OCI-LY7 (cell line): ENCODE data around the gene RPL39L. TPM values are rescaled to one million over a fixed set of nuclear protein-coding genes. Genes with fewer than 3 reads are reported as not detected.
A peak's percentile ranks its signal among the peaks of the same experiment; 100 is the strongest.

Experiments used
- BruUV-seq: library from RNA; stranded (reverse); fragments of 400-500 nt; replicated peaks from 2 replicates; lab custom pipeline; 2021; lab: Mats Ljungman, UMichigan
- CTCF ChIA-PET: fragments of 300-600 bp; sonication (Branson Sonifier 250); formaldehyde crosslinking; loops from one replicate; lab custom pipeline; 2022; ENCODE audit warnings: antibody characterized with exemption; ENCODE audit not compliant: unreplicated experiment; lab: Charles Lee
- POLR2A ChIA-PET: fragments of 300-600 bp; sonication (Branson Sonifier 250); formaldehyde crosslinking; loops from one replicate; lab custom pipeline; 2022; ENCODE audit warnings: antibody characterized with exemption; lab: Charles Lee
- DNase-seq: peaks from one replicate; pipeline ENCODE4 v3.0.0-alpha.2; 2015; ENCODE audit warnings: low spot score
- H2AFZ ChIP-seq: fragments of 200-600 bp; sonication (generic), shearing (Covaris generic); 2 replicates; pipeline ENCODE4 v1.6.1; 2014; ENCODE audit warnings: mild to moderate bottlenecking, antibody characterized with exemption, low read length, moderate library complexity
- H3K27ac ChIP-seq: fragments of 200-600 bp; sonication (generic); 2 replicates; pipeline ENCODE4 v1.5.1; 2014; ENCODE audit warnings: mixed run types, low read depth, mild to moderate bottlenecking, moderate library complexity, low read length, inconsistent platforms; ENCODE audit not compliant: poor library complexity, severe bottlenecking
- H3K36me3 ChIP-seq: fragments of 200-600 bp; sonication (generic); 2 replicates; pipeline ENCODE4 v1.6.1; 2014; ENCODE audit warnings: mild to moderate bottlenecking, antibody characterized with exemption, low read length, moderate library complexity, mixed read lengths; ENCODE audit not compliant: insufficient read depth
- H3K4me1 ChIP-seq: fragments of 200-600 bp; sonication (generic); 2 replicates; pipeline ENCODE4 v1.5.1; 2014; ENCODE audit warnings: mild to moderate bottlenecking, low read length; ENCODE audit not compliant: insufficient read depth, poor library complexity, severe bottlenecking
- H3K4me2 ChIP-seq: fragments of 200-600 bp; sonication (generic); 2 replicates; pipeline ENCODE4 v1.6.1; 2014; ENCODE audit warnings: mild to moderate bottlenecking, low read length
- H3K4me3 ChIP-seq: fragments of 200-600 bp; sonication (generic); 2 replicates; pipeline ENCODE4 v1.5.1; 2014; ENCODE audit warnings: mild to moderate bottlenecking, low read depth, low read length; ENCODE audit not compliant: poor library complexity, severe bottlenecking
- H3K79me2 ChIP-seq: fragments of 200-600 bp; sonication (generic); 2 replicates; pipeline ENCODE4 v1.6.1; 2016; ENCODE audit warnings: low read depth, mild to moderate bottlenecking, low read length, moderate library complexity, mixed read lengths; ENCODE audit not compliant: insufficient read depth
- H3K9me2 ChIP-seq: fragments of 200-600 bp; sonication (generic); 2 replicates; pipeline ENCODE4 v1.6.1; 2016; ENCODE audit warnings: mild to moderate bottlenecking, low read length, mixed read lengths; ENCODE audit not compliant: insufficient read depth
- H3K9me3 ChIP-seq: fragments of 200-600 bp; sonication (generic); 2 replicates; pipeline ENCODE4 v1.6.1; 2014; ENCODE audit warnings: mild to moderate bottlenecking, mixed run types, low read length, mixed read lengths
- H4K20me1 ChIP-seq: fragments of 200-600 bp; sonication (generic); 2 replicates; pipeline ENCODE4 v1.6.1; 2014; ENCODE audit warnings: mild to moderate bottlenecking, antibody characterized with exemption, low read length, moderate library complexity, mixed read lengths; ENCODE audit not compliant: insufficient read depth
- CTCF ChIP-seq: fragments of 200-600 bp; sonication (generic); conservative IDR thresholded peaks from 2 replicates; pipeline ENCODE4 v1.5.1; 2014; ENCODE audit warnings: mild to moderate bottlenecking, antibody characterized with exemption, low read length, moderate library complexity, mixed read lengths
- EZH2phosphoT487 ChIP-seq: fragments of 200-600 bp; sonication (generic); IDR thresholded peaks from 2 replicates; pipeline ENCODE4 v1.6.1; 2018; ENCODE audit warnings: low read depth, borderline replicate concordance, mild to moderate bottlenecking, mixed run types, antibody characterized with exemption, low read length, moderate library complexity, mixed read lengths
- intact Hi-C: fragments of 100-400 bp; cut with micrococcal nuclease; formaldehyde crosslinking; loops from one replicate; pipeline ENCODE4 v1.10.0; 2022; ENCODE audit not compliant: unreplicated experiment
- total RNA-seq, 2 experiments: library from RNA; depleted of rRNA in 1 of 2; stranded (reverse); fragments of >200 nt in 1 of 2; shearing (Covaris generic) in 1 of 2; gene quantifications; 2 replicates each; pipeline ENCODE4 v1.2.3, GENCODE V29; 2014 to 2022

RPL39L gene
- total RNA-seq, 2 experiments from 2014 or later: 46.5 to 79.2 TPM

- ChIA-PET CTCF (interaction anchor here (0.7 to 1.9 kb wide), 6 partner anchors 9 to 51 kb away, joined by 3 to 9 read pairs (median 4); partner anchors contain the start of gene RPL39L), POLR2A (interaction anchor here (0.6 to 1.8 kb wide), 9 partner anchors 11 to 914 kb away, joined by 3 to 12 read pairs (median 4); no protein-coding TSS in a partner anchor)
- Histone ChIP-seq H2AFZ (no peak overlapping the region), H3K9me3 (no peaks in the 10 kb centered on the region), H3K4me1 (peaks cover 14% of the 10 kb centered on the region), H3K27ac (no peak overlapping the region), H3K4me2 (peak overlapping the region; percentile 15; the same call in 1 of the 2 replicates), H3K79me2 (no peaks in the 10 kb centered on the region), H4K20me1 (no peaks in the 10 kb centered on the region), H3K4me3 (no peak overlapping the region), H3K36me3 (peaks cover 5% of the 10 kb centered on the region; the same call in 1 of the 2 replicates), H3K9me2 (no peaks in the 10 kb centered on the region)
- BruUV-seq: no TSS peak
- TF ChIP-seq CTCF (peak; percentile 91), EZH2phosphoT487 (no peak)
- peak; percentile 55 for DNase-seq
- intact Hi-C loops: loop anchor here (1.0 kb wide), 3 partner anchors 37 to 264 kb away; no protein-coding TSS in a partner anchor
These were observed 26.1 kb downstream of the RPL39L start for GRCh38 chr3:187112934-187113793.

GRCh38 chr3:187110156-187110555, 29.1 kb downstream of the RPL39L start:
- no peak for TF ChIP-seq CTCF
- TF ChIP-seq EZH2phosphoT487: no peak
- DNase-seq: no peak
- ChIA-PET POLR2A (interaction anchor here (0.6 to 1.0 kb wide), 2 partner anchors 9 to 17 kb away, joined by 3 to 5 read pairs; no protein-coding TSS in a partner anchor), CTCF (no interaction called here)
- Histone ChIP-seq H3K27ac (no peak overlapping the region), H3K9me2 (no peaks in the 10 kb centered on the region), H3K9me3 (no peaks in the 10 kb centered on the region), H3K4me3 (no peak overlapping the region), H2AFZ (no peak overlapping the region), H3K4me1 (peaks cover 12% of the 10 kb centered on the region), H4K20me1 (no peaks in the 10 kb centered on the region), H3K36me3 (no peaks in the 10 kb centered on the region), H3K79me2 (no peaks in the 10 kb centered on the region), H3K4me2 (no peak overlapping the region)
- intact Hi-C loops: no loop called here
- no TSS peak for BruUV-seq
